ENCODE data around the gene ZNF117. TPM values are rescaled to one million over a fixed set of nuclear protein-coding genes. Genes with fewer than 3 reads are reported as not detected.
"Not testable (repeated sequence)": the region's sequence is repeated elsewhere in the genome, so short reads cannot be mapped to it uniquely, and the experiment has no call there.

The ZNF117 gene
- total RNA-seq, 4 donors from 2014 or later = 0.78 to 1.9 (median 1.1) TPM

DNA sequence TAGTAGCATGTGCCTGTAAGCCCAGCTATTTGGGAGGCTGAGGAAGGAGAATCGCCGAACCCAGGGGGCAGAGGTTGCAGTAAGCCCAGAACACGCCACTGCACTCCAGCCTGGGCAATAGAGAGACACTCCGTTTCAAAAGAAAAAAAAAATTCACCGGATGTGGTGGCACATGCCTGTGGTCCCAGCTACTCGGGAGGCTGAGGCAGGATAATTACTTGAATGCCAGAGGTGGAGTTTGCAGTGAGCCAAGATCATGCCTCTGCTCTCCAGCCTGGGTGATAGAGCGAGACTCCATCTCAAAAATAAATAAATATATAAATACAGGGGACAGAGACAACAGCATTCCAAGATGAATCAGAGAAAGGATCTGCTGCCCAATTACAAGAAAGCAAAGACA lies 19.0 kb upstream of the ZNF117 start:
- DNase-seq, H3K9me3 ChIP-seq, H3K27ac ChIP-seq, H3K27me3 ChIP-seq, H3K4me3 ChIP-seq, H3K36me3 ChIP-seq, ATAC-seq: not testable (repeated sequence)
- peaks cover 9 to 13% of the 10 kb centered on the region in 2 donors for H3K4me1 ChIP-seq
- in situ Hi-C loops (cut with MboI; ENCODE audit: low sequenced_read_pairs in 4 of 4) = loop anchor here in 1 of 4 donors (10.0 kb wide), 1 partner anchor 105 kb away; the partner anchor contains the start of gene ZNF273
- intact Hi-C loops (cut with DNase I; ENCODE audit: low total_unique reads) = loop anchor here (5.0 to 10.0 kb wide), 2 partner anchors 108 to 365 kb away; partner anchors contain the start of genes ZNF273 and ZNF92

- H3K4me1 ChIP-seq = peaks cover 12 to 18% of the 10 kb centered on the region in 2 donors
- ATAC-seq, H3K27ac ChIP-seq, H3K4me3 ChIP-seq, H3K27me3 ChIP-seq, H3K9me3 ChIP-seq, H3K36me3 ChIP-seq, DNase-seq: not testable (repeated sequence)
- intact Hi-C loops (cut with DNase I; ENCODE audit: low total_unique reads) (loop anchor here (5.0 to 10.0 kb wide), 2 partner anchors 107 to 365 kb away; partner anchors contain the start of genes ZNF273 and ZNF92), in situ Hi-C loops (cut with MboI; ENCODE audit: low sequenced_read_pairs in 4 of 4) (loop anchor here in 1 of 4 donors (10.0 kb wide), 1 partner anchor 105 kb away; the partner anchor contains the start of gene ZNF273)
Observed at GRCh38 chr7:65009394-65009793, 18.6 kb upstream of the ZNF117 start.

GRCh38 chr7:65007036-65007435 lies 16.2 kb upstream of the ZNF117 start:
- peak overlapping the region; percentile 55 to 98 (median 91) for H3K4me3 ChIP-seq
- peak overlapping the region; percentile 76 to 89 (median 86) for H3K27ac ChIP-seq
- H3K4me1 ChIP-seq = peaks cover 12 to 18% of the 10 kb centered on the region in 2 donors
- in situ Hi-C loops (cut with MboI; ENCODE audit: low sequenced_read_pairs in 4 of 4) (loop anchor here in 1 of 4 donors (10.0 kb wide), 1 partner anchor 102 kb away; the partner anchor contains the start of gene ZNF273), intact Hi-C loops (cut with DNase I; ENCODE audit: low total_unique reads) (loop anchor here (5.0 to 10.0 kb wide), 2 partner anchors 105 to 368 kb away; partner anchors contain the start of genes ZNF273 and ZNF92)
- not testable (repeated sequence) for DNase-seq, H3K27me3 ChIP-seq, H3K9me3 ChIP-seq, H3K36me3 ChIP-seq
- ATAC-seq = peak in 1 of 2 donors; percentile 20

DNA sequence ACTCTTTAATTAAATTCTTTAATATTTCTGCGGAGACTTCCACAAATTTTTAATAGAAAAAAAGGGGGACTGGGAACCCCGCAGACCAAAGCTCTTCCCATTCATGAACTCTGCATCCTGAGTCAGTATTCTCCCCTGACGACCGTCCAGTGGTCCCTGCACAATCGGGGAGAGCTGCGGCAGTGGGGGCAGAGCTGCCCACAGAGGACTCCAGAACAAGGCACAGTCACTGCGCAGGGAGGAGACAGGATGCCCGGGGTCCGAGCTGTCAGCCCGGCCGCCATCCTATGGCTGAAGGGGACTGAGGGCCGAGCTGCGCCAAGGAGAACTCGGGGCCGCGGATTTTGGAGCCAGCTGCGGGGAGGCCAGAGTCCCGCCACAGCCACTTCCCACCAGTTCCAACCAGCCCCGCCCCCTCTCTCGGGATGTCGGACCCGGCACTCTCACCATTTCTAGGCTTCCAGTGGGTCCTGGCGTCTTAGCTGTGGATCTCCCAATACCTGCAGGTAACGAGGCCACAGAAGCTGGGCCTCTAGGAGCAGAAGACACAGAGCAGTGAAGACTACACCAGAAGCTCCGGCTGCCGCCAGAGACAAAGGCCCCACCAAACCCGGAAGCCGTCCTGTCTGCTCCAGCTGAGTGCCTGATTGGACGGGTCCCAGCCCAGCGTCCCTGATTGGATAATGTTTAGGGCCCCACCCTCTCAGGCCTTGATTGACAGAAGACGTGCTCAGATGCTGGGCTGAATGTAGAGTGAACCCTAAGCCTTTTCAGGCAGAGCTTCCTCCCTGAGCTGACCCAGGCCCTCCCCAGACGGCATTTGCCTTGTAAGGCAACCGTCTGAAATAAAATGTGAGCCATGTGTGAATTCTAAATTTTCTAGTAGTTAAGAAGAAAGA lies 15.5 kb upstream of the ZNF117 start, which contains the start of gene ERV3-1:
TSS of gene ERV3-1 (minus strand) at position 594 of the 899 bp plus-strand sequence. CDS start 13,661 bp downstream, outside the sequence.
- ATAC-seq (peak; percentile 100), DNase-seq (peak; percentile 95)
- Histone ChIP-seq H3K4me3 (peak within 1 kb of the TSS; percentile 55 to 98 (median 91)), H3K27me3 (no peaks in the 10 kb centered on the region), H3K9me3 (no peaks in the 10 kb centered on the region), H3K4me1 (peaks cover 12 to 18% of the 10 kb centered on the region in 2 donors), H3K36me3 (no peaks in the 10 kb centered on the region), H3K27ac (peak within 1 kb of the TSS; percentile 76 to 89 (median 86))
- intact Hi-C loops (cut with DNase I; ENCODE audit: low total_unique reads) (loop anchor here (1.0 to 10.0 kb wide), 3 partner anchors 32 to 368 kb away; partner anchors contain the start of genes ZNF273 and ZNF92), in situ Hi-C loops (cut with MboI; ENCODE audit: low sequenced_read_pairs in 4 of 4) (loop anchor here in 1 of 4 donors (10.0 kb wide), 1 partner anchor 102 kb away; the partner anchor contains the start of gene ZNF273)
- TF ChIP-seq, protein P1, sequence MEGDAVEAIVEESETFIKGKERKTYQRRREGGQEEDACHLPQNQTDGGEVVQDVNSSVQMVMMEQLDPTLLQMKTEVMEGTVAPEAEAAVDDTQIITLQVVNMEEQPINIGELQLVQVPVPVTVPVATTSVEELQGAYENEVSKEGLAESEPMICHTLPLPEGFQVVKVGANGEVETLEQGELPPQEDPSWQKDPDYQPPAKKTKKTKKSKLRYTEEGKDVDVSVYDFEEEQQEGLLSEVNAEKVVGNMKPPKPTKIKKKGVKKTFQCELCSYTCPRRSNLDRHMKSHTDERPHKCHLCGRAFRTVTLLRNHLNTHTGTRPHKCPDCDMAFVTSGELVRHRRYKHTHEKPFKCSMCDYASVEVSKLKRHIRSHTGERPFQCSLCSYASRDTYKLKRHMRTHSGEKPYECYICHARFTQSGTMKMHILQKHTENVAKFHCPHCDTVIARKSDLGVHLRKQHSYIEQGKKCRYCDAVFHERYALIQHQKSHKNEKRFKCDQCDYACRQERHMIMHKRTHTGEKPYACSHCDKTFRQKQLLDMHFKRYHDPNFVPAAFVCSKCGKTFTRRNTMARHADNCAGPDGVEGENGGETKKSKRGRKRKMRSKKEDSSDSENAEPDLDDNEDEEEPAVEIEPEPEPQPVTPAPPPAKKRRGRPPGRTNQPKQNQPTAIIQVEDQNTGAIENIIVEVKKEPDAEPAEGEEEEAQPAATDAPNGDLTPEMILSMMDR (IDR thresholded peaks at IDR 0.05 in 4 of 5, conservative IDR thresholded peaks at IDR 0.05 in 1 of 5) = no peak
- peak; percentile 89 to 90 for TF ChIP-seq POLR2A (IDR thresholded peaks at IDR 0.05)

GRCh38 chr7:65004575-65004974 lies 13.7 kb upstream of the ZNF117 start:
- in situ Hi-C loops (cut with MboI; ENCODE audit: low sequenced_read_pairs in 4 of 4) = loop anchor here in 1 of 4 donors (10.0 kb wide), 1 partner anchor 100 kb away; the partner anchor contains the start of gene ZNF273
- H3K9me3 ChIP-seq = no peaks in the 10 kb centered on the region
- H3K4me3 ChIP-seq = no peak overlapping the region
- intact Hi-C loops (cut with DNase I; ENCODE audit: low total_unique reads) = loop anchor here (10.0 kb wide), 1 partner anchor 370 kb away; the partner anchor contains the start of gene ZNF92
- TF ChIP-seq POLR2A (IDR thresholded peaks at IDR 0.05) = no peak
- TF ChIP-seq, protein P1 (IDR thresholded peaks at IDR 0.05 in 4 of 5, conservative IDR thresholded peaks at IDR 0.05 in 1 of 5) = no peak
- DNase-seq (no peak), ATAC-seq (no peak)
- H3K27ac ChIP-seq = no peak overlapping the region
- H3K4me1 ChIP-seq = peaks cover 12 to 18% of the 10 kb centered on the region in 2 donors
- no peaks in the 10 kb centered on the region for H3K27me3 ChIP-seq
- no peaks in the 10 kb centered on the region for H3K36me3 ChIP-seq

All from gastrocnemius medialis (tissue), 4 donors.